Mesodermal cell (in vitro differentiated cells): ENCODE data around the gene TMC2.

Experiments
- H3K27ac ChIP-seq: 2 replicates; pipeline ENCODE4 v1.7.0; 2013; ENCODE audit warnings: mild to moderate bottlenecking, low read depth, low read length, moderate library complexity; ENCODE audit not compliant: severe bottlenecking
- H3K36me3 ChIP-seq: 2 replicates; pipeline ENCODE4 v1.7.1; 2013; ENCODE audit warnings: mild to moderate bottlenecking, low read length, moderate library complexity; ENCODE audit not compliant: control insufficient read depth, insufficient read depth
- H3K4me1 ChIP-seq: one replicate; pipeline ENCODE4 v1.7.1; 2013; ENCODE audit warnings: mild to moderate bottlenecking, low read length; ENCODE audit not compliant: insufficient read depth, control insufficient read depth, poor library complexity, severe bottlenecking
- H3K4me3 ChIP-seq: 2 replicates; pipeline ENCODE4 v1.7.0; 2013; ENCODE audit warnings: low read length, control low read depth, mild to moderate bottlenecking; ENCODE audit not compliant: insufficient read depth, poor library complexity, severe bottlenecking; ENCODE audit errors: extremely low read depth
- H3K9me3 ChIP-seq: 2 replicates; pipeline ENCODE4 v1.7.1; 2013; ENCODE audit warnings: mild to moderate bottlenecking, low read length, moderate library complexity; ENCODE audit not compliant: control insufficient read depth
- WGBS, 2 experiments: methylation state at CpG; one replicate each; pipeline ENCODE4 v1.1.5; 2013; ENCODE audit warnings: missing lambda C conversion rate in 2 of 2; ENCODE audit not compliant: insufficient coverage in 2 of 2; 5-methylcytosine and 5-hydroxymethylcytosine counted together

The TMC2 gene

DNA sequence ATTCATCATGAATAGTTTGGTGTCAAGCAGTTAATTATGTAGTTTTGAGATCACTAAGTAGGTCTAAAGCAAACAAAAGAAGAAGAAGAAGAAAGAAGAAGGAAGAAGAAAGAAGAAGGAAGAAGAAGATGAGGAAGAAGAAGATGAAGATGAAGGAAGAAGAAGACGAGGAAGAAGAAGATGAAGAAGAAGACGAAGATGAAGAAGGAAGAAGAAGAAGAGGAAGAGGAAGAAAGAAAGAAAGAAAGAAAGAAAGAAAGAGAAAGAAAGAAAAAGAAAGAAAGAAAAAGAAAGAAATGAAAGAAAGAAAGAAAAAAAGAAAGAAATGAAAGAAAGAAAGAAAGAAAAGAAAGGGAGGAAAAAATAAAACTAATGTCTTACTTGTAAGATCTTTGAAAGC lies 9.2 kb downstream of the TMC2 start:
- Histone ChIP-seq H3K4me3 (no peak overlapping the region), H3K4me1 (no peaks in the 10 kb centered on the region), H3K9me3 (no peaks in the 10 kb centered on the region), H3K27ac (no peak overlapping the region), H3K36me3 (no peaks in the 10 kb centered on the region)
- 77 to 86% methylated on average over 2 of the region's 2 CpGs for WGBS, 2 experiments

DNA sequence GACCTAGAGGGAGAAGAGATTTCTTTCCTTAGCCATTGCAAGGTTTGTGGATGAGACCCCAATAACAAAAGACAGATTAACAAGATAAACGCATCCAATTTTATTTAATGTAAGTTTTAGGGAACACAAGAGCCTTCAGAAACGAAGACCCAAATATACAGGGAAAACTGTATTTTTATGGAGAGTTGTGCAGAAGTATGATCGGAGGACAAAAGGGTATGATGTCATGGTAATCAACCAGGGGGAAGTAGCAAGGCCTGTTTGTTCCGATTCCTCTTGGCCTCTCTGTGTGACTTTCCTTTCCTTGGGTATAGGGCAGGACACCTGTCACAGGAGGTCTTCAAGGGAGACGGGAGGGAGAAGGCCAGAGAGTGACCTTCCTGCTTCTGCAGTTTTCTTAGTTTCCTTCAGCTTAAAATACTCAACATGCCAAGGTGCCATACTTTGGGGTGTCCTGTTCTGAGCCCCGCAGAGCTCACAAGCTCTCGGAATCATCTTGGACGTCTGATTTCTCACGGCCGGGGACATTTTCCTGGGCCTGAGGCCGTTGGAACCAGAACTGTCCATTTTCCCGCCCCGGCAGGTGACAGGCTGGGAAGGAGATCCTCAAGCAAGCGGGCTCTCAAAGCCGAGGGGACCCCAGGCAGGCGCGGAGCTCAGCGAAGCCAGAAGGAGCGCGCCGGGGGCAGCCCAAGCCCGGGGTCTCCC lies 21.7 kb downstream of the TMC2 start:
- Histone ChIP-seq H3K9me3 (no peaks in the 10 kb centered on the region), H3K4me3 (peak overlapping the region; percentile 18), H3K27ac (no peak overlapping the region), H3K4me1 (no peaks in the 10 kb centered on the region), H3K36me3 (no peaks in the 10 kb centered on the region)
- 34 to 39% methylated on average over 18 to 20 of the region's 22 CpGs for WGBS, 2 experiments

DNA sequence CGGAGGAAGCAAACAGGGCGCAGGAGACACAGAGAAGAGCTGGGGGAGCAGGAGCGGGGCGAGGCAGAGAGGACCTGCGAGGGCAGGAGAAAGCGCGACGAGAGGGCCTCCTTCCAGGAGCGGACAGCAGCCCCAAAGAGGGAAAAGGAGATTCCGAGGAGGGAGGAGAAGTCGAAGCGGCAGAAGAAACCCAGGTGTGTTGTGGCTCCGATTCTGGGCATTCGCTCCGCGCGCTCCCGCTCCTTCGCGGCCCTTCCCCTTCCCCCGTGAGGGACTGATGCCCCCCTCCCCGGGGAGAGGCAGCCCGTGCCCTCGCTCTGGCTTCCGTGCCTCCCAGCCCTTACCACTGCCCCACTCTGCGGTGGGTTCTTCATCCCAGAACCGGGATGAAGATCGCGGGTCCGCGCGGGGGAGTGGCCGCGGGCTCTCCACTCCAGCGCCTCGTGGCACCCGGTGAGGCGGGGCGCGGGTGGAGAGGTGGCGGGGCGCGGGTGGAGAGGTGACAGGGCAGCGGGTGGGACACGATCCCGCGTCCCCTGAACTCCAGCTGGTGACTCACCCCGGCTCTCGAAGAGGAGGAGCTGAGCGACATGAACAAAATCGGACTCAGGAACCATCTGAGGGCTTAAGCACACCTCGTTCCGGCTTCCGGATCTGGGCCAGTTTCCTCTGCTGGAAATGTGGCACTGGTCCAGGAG lies 22.4 kb downstream of the TMC2 start:
- Histone ChIP-seq H3K9me3 (no peaks in the 10 kb centered on the region), H3K4me3 (peak overlapping the region; percentile 18), H3K4me1 (no peaks in the 10 kb centered on the region), H3K36me3 (no peaks in the 10 kb centered on the region), H3K27ac (no peak overlapping the region)
- WGBS, 2 experiments, result 7 to 11% methylated on average over 36 to 41 of the region's 54 CpGs

DNA sequence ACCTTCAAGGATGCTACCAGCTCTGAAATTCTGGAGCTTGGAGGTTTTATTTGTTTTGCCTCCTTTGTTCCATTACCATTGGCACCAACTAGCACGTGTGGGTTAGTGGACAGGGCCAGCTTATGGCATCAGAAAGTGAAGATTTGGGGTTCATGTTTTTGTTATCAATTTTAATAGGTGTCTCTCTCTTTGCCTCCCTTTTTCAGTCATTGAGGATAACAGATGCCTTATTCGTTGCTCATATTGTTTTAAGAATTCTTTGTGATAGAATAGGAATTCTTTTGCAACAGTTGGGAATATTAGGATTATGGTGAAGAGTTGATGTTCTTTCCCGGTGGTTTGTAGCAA lies 22.9 kb downstream of the TMC2 start:
- Histone ChIP-seq H3K27ac (no peak overlapping the region), H3K36me3 (no peaks in the 10 kb centered on the region), H3K4me1 (no peaks in the 10 kb centered on the region), H3K9me3 (no peaks in the 10 kb centered on the region), H3K4me3 (no peak overlapping the region)
- WGBS, 2 experiments, result no CpG with 5 or more reads among the region's 3 CpGs

DNA sequence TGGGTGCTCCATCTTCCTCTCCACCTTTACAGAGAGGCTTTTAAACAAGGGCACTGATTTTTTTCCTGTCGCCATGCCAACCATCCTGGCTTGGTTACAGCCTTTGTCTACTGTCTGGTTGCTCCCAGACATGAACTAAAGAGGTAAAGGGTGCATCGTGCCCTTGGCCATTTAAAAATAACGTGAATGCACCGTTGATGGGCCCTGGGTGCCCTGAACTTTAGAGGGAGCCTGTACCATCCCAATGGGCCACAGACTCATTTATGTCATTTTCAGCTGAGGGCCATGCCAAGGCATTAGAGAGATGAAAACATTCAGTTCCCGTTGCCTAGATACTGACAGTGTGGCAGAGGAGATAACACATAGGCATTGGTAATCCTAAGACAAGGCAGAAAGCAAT lies 23.3 kb downstream of the TMC2 start:
- Histone ChIP-seq H3K4me3 (no peak overlapping the region), H3K4me1 (no peaks in the 10 kb centered on the region), H3K36me3 (no peaks in the 10 kb centered on the region), H3K27ac (no peak overlapping the region), H3K9me3 (no peaks in the 10 kb centered on the region)
- WGBS, 2 experiments, result 73 to 84% methylated on average over 4 to 5 of the region's 5 CpGs

DNA sequence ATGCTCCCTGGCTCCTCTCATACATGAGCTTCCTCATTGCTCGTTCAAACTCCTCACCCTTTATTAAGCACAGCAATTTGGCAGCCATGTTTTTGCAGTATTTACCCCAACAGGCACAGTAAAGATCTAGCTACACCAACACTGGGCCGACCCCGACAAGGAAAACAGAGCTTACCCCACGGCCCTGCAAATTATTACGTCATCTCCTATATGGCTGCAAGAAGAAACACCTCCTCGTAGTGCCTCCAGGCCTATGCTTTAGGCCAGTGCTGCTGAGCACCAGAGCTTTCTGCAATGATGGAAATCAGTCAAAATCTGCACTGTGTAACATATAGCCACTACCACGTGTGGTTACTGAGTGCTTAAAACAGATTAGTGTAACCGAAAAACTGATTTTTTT lies 26.7 kb downstream of the TMC2 start:
- Histone ChIP-seq H3K27ac (no peak overlapping the region), H3K36me3 (no peaks in the 10 kb centered on the region), H3K9me3 (no peaks in the 10 kb centered on the region), H3K4me3 (no peak overlapping the region), H3K4me1 (no peaks in the 10 kb centered on the region)
- WGBS, 2 experiments, result 73 to 83% methylated on average over 6 of the region's 8 CpGs

DNA sequence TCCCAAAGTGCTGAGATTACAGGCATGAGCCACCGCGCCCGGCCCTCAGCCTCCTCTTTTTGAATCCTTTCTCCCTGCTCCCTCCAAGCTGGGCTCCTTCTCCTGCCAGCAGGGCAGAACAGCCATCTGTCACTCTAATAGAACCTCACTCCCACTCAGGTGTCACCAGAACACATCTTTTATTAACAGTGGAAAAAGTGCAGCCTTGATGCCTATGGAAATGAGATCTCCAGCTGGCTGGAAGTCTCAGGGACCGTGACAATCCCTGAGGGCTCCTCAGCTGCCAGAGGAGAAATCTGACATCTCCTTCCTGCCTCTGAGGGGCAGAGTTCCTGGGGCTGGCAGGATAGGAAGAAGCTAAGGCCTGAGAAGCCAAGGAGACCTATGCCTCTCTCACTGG lies 28.0 kb downstream of the TMC2 start:
- no peaks in the 10 kb centered on the region for H3K4me1 ChIP-seq
- WGBS, 2 experiments, result no CpG with 5 or more reads among the region's 4 CpGs
- no peaks in the 10 kb centered on the region for H3K36me3 ChIP-seq
- no peak overlapping the region for H3K4me3 ChIP-seq
- no peak overlapping the region for H3K27ac ChIP-seq
- no peaks in the 10 kb centered on the region for H3K9me3 ChIP-seq

DNA sequence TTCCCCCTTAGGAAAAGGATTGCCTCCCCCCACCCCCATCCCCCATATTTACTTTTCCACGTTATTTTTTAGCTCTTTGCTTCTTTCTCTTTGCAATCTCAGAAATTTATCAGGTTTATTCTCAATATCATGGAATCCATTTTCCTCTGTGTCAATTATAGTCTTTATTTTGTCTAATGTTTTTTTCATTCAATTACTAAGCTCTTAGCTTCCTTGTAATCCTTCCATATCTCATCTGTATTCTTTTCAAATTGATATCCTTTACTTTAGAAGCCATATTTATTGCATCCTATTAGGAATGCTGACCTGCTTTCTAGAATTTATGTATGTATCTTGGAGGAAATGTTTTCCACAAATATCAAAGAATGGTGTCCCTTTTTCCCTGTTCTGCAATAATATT lies 39.3 kb downstream of the TMC2 start:
- H3K4me1 ChIP-seq, result peaks cover 4% of the 10 kb centered on the region
- H3K36me3 ChIP-seq, result no peaks in the 10 kb centered on the region
- no peaks in the 10 kb centered on the region for H3K9me3 ChIP-seq
- H3K4me3 ChIP-seq, result no peak overlapping the region
- WGBS, 2 experiments, result 43% methylated on average over 1 of the region's 1 CpG; no CpG with 5 or more reads in 1 of the 2 experiments
- no peak overlapping the region for H3K27ac ChIP-seq

DNA sequence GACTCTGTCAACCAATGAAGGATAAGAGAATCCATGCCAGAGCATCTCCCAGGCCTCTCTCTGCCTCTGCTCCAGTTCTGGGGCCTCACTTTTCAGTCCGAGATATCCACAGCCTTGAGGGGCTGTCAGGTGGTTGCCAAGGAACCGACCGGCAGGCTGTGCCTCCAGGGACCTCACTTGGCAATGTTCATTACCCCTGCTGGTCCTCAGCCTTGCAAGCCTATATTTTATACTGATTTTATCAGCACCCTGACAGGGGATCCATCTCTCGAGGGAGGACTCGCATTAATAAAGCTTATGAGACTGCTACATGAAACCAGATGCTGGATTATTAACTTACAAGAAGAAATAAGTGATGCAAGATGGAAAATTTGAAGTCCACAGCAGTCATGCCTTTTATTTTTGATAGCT lies 39.9 kb downstream of the TMC2 start:
- no peaks in the 10 kb centered on the region for H3K9me3 ChIP-seq
- no peak overlapping the region for H3K27ac ChIP-seq
- 75 to 83% methylated on average over 1 to 3 of the region's 5 CpGs for WGBS, 2 experiments

DNA sequence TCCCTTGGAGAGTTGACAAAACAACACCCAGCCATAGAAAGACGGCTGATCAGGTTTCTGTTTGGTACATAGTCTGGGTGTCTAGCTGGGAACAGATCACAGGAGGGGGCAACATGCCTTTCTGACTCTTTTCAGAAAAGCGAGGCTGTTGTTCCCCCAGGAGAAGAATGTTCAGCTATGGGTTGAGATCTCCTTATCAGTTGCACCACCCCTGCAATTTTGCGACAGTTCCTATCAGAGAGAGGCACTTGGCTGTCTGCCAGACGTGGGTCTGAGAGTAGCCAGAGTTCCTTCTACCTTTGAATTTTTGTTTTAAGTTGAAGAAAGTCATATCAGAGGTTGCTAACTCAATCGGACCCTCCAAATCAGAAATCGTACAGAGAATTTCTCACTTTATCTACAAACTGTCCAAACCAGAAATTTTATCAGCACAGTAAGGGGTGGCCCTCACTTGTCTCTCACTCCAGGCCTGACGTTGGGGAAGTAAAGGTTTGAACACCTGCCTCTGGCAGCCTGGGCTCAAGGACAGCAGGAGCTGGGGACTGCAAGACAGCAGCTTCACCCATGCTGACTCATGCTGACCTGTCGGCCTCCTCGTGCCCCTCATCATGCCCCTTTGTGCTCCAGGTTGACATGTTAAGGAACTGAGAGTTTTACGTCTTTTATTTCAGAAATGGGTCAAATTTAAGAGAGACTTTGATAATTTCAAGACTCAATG lies 42.3 kb downstream of the TMC2 start:
- Histone ChIP-seq H3K36me3 (no peaks in the 10 kb centered on the region), H3K4me3 (no peak overlapping the region), H3K9me3 (no peaks in the 10 kb centered on the region), H3K27ac (no peak overlapping the region), H3K4me1 (peaks cover 4% of the 10 kb centered on the region)
- WGBS, 2 experiments, result 70 to 73% methylated on average over 6 to 7 of the region's 10 CpGs

More for the DNA sequence above, 39.9 kb downstream of the TMC2 start:
- no peak overlapping the region for H3K4me3 ChIP-seq
- no peaks in the 10 kb centered on the region for H3K36me3 ChIP-seq
- H3K4me1 ChIP-seq, result peaks cover 4% of the 10 kb centered on the region

DNA sequence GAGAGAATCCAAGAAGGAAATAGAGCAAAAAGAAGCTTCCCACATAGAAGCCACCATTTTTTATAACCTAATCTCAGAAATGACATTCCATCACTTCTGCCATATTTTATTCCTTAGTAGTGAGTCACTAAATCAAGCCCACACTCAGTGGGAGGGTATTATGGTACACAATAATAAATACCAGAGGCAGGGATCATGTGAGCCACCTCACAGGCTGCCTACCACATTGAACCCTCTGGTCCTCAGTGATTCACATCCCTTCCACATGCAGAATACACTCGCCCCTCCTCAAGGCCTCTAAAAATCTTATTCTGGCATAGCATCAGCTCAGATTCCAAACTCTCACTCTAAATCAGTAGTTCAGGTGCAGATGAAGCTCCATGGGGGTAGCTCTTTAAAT lies 49.4 kb downstream of the TMC2 start:
- no peak overlapping the region for H3K4me3 ChIP-seq
- WGBS, 2 experiments, result 83 to 88% methylated on average over 1 of the region's 1 CpG

More for the DNA sequence above, 49.4 kb downstream of the TMC2 start:
- Histone ChIP-seq H3K27ac (no peak overlapping the region), H3K9me3 (no peaks in the 10 kb centered on the region), H3K36me3 (no peaks in the 10 kb centered on the region), H3K4me1 (no peaks in the 10 kb centered on the region)
